Sigmoid colon (tissue), 4 donors: ENCODE measurements around the gene C10orf53.

Source experiments
- POLR2AphosphoS5 ChIP-seq, 4 donors: sonication (generic); formaldehyde crosslinking; IDR thresholded peaks; one replicate each; pipeline ENCODE4 v1.6.1; 2017; ENCODE audit warnings: antibody characterized with exemption in 4 of 4
- TF ChIP-seq, protein P1 (sequence below), 4 experiments: fragments of 450-650 bp in 3 of 4; fragments of 200-600 bp in 1 of 4; IDR thresholded peaks; one replicate each; pipeline ENCODE4 v1.5.1; 2016 to 2019; ENCODE audit warnings: antibody characterized with exemption in 4 of 4, mild to moderate bottlenecking in 3 of 4, moderate library complexity in 2 of 4

DNA sequence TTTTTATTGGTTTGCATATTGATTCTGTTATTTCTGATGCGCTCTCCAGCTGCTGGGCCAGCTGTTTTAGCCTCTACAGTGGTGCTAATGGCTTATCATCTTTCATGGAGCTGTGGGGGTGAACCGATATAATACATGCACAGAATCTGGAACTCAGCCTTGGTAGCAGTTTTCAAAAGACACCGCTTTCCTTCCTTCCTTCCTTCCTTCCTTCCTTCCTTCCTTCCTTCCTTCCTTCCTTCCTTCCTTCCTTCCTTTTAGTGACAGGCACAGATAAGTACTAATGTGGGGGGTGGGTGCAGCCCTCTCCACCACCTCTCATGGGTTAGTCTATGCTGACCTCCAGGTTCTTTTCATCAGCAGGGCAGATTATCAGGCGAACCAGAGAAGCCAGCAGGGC lies 31.9 kb upstream of the C10orf53 start:
- TF ChIP-seq, protein P1, sequence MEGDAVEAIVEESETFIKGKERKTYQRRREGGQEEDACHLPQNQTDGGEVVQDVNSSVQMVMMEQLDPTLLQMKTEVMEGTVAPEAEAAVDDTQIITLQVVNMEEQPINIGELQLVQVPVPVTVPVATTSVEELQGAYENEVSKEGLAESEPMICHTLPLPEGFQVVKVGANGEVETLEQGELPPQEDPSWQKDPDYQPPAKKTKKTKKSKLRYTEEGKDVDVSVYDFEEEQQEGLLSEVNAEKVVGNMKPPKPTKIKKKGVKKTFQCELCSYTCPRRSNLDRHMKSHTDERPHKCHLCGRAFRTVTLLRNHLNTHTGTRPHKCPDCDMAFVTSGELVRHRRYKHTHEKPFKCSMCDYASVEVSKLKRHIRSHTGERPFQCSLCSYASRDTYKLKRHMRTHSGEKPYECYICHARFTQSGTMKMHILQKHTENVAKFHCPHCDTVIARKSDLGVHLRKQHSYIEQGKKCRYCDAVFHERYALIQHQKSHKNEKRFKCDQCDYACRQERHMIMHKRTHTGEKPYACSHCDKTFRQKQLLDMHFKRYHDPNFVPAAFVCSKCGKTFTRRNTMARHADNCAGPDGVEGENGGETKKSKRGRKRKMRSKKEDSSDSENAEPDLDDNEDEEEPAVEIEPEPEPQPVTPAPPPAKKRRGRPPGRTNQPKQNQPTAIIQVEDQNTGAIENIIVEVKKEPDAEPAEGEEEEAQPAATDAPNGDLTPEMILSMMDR (IDR thresholded peaks at IDR 0.05) = no peak
- no peak for TF ChIP-seq POLR2AphosphoS5 (IDR thresholded peaks at IDR 0.05)
